K562 (cell line): ENCODE results near the gene CASP9. TPM values are rescaled to one million over a fixed set of nuclear protein-coding genes. Genes with fewer than 3 reads are reported as not detected.

Experiments used
- ARID1B ChIP-seq: fragments of 450-650 bp; IDR thresholded peaks from 2 replicates; pipeline ENCODE4 v1.6.1; 2016; ENCODE audit warnings: antibody characterized with exemption, mild to moderate bottlenecking, inconsistent platforms
- EHMT2 ChIP-seq: fragments of 450-650 bp; IDR thresholded peaks from 2 replicates; pipeline ENCODE4 v1.6.1; 2018; ENCODE audit warnings: antibody characterized with exemption
- KDM2B ChIP-seq: fragments of 250-450 bp; sonication (Bioruptor Pico); IDR thresholded peaks from 2 replicates; pipeline ENCODE4 v1.8.0; 2021; ENCODE audit warnings: mild to moderate bottlenecking, moderate library complexity
- NFE2 ChIP-seq: IDR thresholded peaks from 2 replicates; pipeline ENCODE4 v1.6.1; 2014; ENCODE audit warnings: antibody characterized with exemption, low read depth
- PATZ1 ChIP-seq: fragments of 250-450 bp; sonication (Bioruptor Pico); IDR thresholded peaks from 2 replicates; pipeline ENCODE4 v1.5.0; 2020; ENCODE audit warnings: mild to moderate bottlenecking, borderline replicate concordance
- POLR2G ChIP-seq: fragments of 200-400 bp; formaldehyde crosslinking; IDR thresholded peaks from 2 replicates; pipeline ENCODE4 v1.6.1; 2017; ENCODE audit warnings: low read depth, mild to moderate bottlenecking, antibody characterized with exemption, low read length, moderate library complexity
- PPARD ChIP-seq: fragments of 250-450 bp; sonication (Bioruptor Pico); IDR thresholded peaks from 2 replicates; pipeline ENCODE4 v1.8.0; 2022; ENCODE audit warnings: inconsistent platforms, mild to moderate bottlenecking, moderate library complexity
- RFX7 ChIP-seq: fragments of 250-450 bp; sonication (Bioruptor Pico); IDR thresholded peaks from 2 replicates; pipeline ENCODE4 v1.5.1; 2021; ENCODE audit warnings: mild to moderate bottlenecking
- RHOXF2B ChIP-seq: fragments of 250-450 bp; sonication (Bioruptor Pico); conservative IDR thresholded peaks from 2 replicates; pipeline ENCODE4 v1.5.1; 2021
- SETDB1 ChIP-seq: IDR thresholded peaks from one replicate; pipeline ENCODE4 v1.6.1; 2012; ENCODE audit warnings: low read length, control low read depth, inconsistent platforms
- TFE3 ChIP-seq: fragments of 450-650 bp; formaldehyde crosslinking; IDR thresholded peaks from 2 replicates; pipeline ENCODE4 v1.4.0; 2020; ENCODE audit warnings: mild to moderate bottlenecking, mixed read lengths
- ZBTB9 ChIP-seq: fragments of 450-650 bp; formaldehyde crosslinking; IDR thresholded peaks from 2 replicates; pipeline ENCODE4 v1.4.0; 2020; ENCODE audit warnings: mild to moderate bottlenecking, moderate library complexity
- ZFPM2 ChIP-seq: fragments of 250-450 bp; sonication (Bioruptor Pico); IDR thresholded peaks from 2 replicates; pipeline ENCODE4 v1.5.1; 2022; ENCODE audit warnings: mild to moderate bottlenecking
- ZNF354B ChIP-seq: fragments of 250-450 bp; sonication (Bioruptor Pico); IDR thresholded peaks from 2 replicates; pipeline ENCODE4 v1.4.0; 2020
- ZNF445 ChIP-seq: fragments of 250-450 bp; sonication (Bioruptor Pico); IDR thresholded peaks from 2 replicates; pipeline ENCODE4 v1.4.0; 2020; ENCODE audit warnings: low read depth, mild to moderate bottlenecking, moderate library complexity
- ZNF584 ChIP-seq: fragments of 200-800 bp; sonication (Bioruptor generic); IDR thresholded peaks from 2 replicates; pipeline ENCODE4 v1.6.1; 2016; ENCODE audit warnings: low read depth, mild to moderate bottlenecking, missing genetic modification characterization, missing compliant biosample characterization
- ZNF592 ChIP-seq: fragments of 450-650 bp; IDR thresholded peaks from 2 replicates; pipeline ENCODE4 v1.6.1; 2017; ENCODE audit warnings: antibody characterized with exemption, mild to moderate bottlenecking
- ZNF77 ChIP-seq: fragments of 250-450 bp; sonication (Bioruptor Pico); IDR thresholded peaks from 2 replicates; pipeline ENCODE4 v1.5.0; 2020
- ZNF79 ChIP-seq: fragments of 250-450 bp; sonication (Bioruptor Pico); IDR thresholded peaks from 2 replicates; pipeline ENCODE4 v1.4.0; 2020; ENCODE audit warnings: low read depth, mild to moderate bottlenecking, moderate library complexity
- ZZZ3 ChIP-seq: fragments of 450-650 bp; IDR thresholded peaks from 2 replicates; pipeline ENCODE4 v1.6.1; 2016; ENCODE audit warnings: antibody characterized with exemption, mild to moderate bottlenecking, moderate library complexity
- polyA plus RNA-seq, 8 experiments: library from polyadenylated mRNA; depleted of rRNA in 4 of 8; stranded (reverse) in 5 of 8; unstranded in 3 of 8; fragments of >200 nt; fragmentation: Nextera tagmentation in 2 of 8; fragmentation: Illumina TruSeq in 1 of 8; extraction: Ambion mirVana in 2 of 8; extraction: Trizol in 1 of 8; gene quantifications; 2 replicates each; pipeline versions ENCODE4 v1.2.1 to v1.2.3, GENCODE V29; 2011 to 2014; ENCODE audit warnings: inconsistent platforms in 1 of 8, missing spikeins in 1 of 8
- total RNA-seq, 7 experiments: library from RNA; depleted of rRNA in 6 of 7; stranded (reverse); fragments of >200 nt in 6 of 7; fragmentation: Illumina TruSeq in 2 of 7; extraction: Trizol in 2 of 7; gene quantifications; 2 replicates each; pipeline versions ENCODE4 v1.2.1 to v1.2.3, GENCODE V29; 2011 to 2021; ENCODE audit warnings: low replicate concordance in 1 of 7

CASP9 gene
- total and polyA plus RNA-seq, 9 of the 15 experiments (the other 6 are each of a cell fraction or from before 2014, with no cell fraction given) = 10.8 to 54.1 (median 30.7) TPM

GRCh38 chr1:15444468-15445389 lies 79.3 kb downstream of the CASP9 start (continued):
- no peak for TF ChIP-seq PPARD (CRISPR knock-in tag)
- TF ChIP-seq ZNF592 = peak; percentile 87
- no peak for TF ChIP-seq ZZZ3
- peak; percentile 22; the same call in 1 of the 2 replicates for TF ChIP-seq ARID1B
- no peak for TF ChIP-seq ZNF445
- TF ChIP-seq ZFPM2 = no peak
- TF ChIP-seq ZNF584 = no peak
- TF ChIP-seq KDM2B (CRISPR knock-in tag) = no peak
- no peak for TF ChIP-seq ZBTB9
- TF ChIP-seq NFE2 = no peak
- TF ChIP-seq ZNF79 = no peak
- no peak for TF ChIP-seq PATZ1
- no peak for TF ChIP-seq ZNF77 (CRISPR knock-in tag)
- peak; percentile 52 for TF ChIP-seq POLR2G
- TF ChIP-seq TFE3 (CRISPR knock-in tag) = no peak
- TF ChIP-seq RFX7 (CRISPR knock-in tag) = no peak
- 0 out of 2 replicates have a peak, but pooled peaks have one; percentile 43 for TF ChIP-seq EHMT2
- no peak for TF ChIP-seq ZNF354B (CRISPR knock-in tag)
- TF ChIP-seq RHOXF2B (CRISPR knock-in tag) = no peak
- TF ChIP-seq SETDB1 = no peak
